GM12878 (cell line): Measurements from ENCODE around the gene PPP4C. TPM values are rescaled to one million over a fixed set of nuclear protein-coding genes. Genes with fewer than 3 reads are reported as not detected.

ENCODE experiments used
- ATAC-seq: fragments of 200-7000 bp; cut with Tn5 transposase; 3 replicates; pipeline ENCODE4 v1.9.1; 2020; ENCODE audit warnings: mild to moderate bottlenecking, moderate library complexity
- BruUV-seq: library from RNA; stranded (reverse); fragments of 400-500 nt; replicated peaks from 2 replicates; lab custom pipeline; 2021; lab: Mats Ljungman, UMichigan
- CTCF ChIA-PET: fragments of 300-600 bp; sonication (Branson Sonifier 250); formaldehyde crosslinking; extraction: SDS; loops from one replicate; lab custom pipeline; 2021; ENCODE audit warnings: inconsistent platforms; lab: Yijun Ruan, JAX
- POLR2A ChIA-PET: fragments of 350-600 bp; formaldehyde crosslinking; extraction: SDS; loops from one replicate; lab custom pipeline; 2021; ENCODE audit warnings: inconsistent platforms; lab: Charles Lee
- RAD21 ChIA-PET: fragments of 300-600 bp; sonication (Branson Sonifier 250); formaldehyde crosslinking; loops from one replicate; lab custom pipeline; 2023; ENCODE audit warnings: antibody characterized with exemption; ENCODE audit not compliant: unreplicated experiment; lab: Charles Lee
- SMC1A ChIA-PET: fragments of 300-600 bp; sonication (Branson Sonifier 250); formaldehyde crosslinking; loops from one replicate; lab custom pipeline; 2023; ENCODE audit not compliant: unreplicated experiment, uncharacterized antibody; lab: Charles Lee
- DNase-seq: peaks from one replicate; pipeline ENCODE4 v3.0.0-alpha.2; 2011; ENCODE audit warnings: low read depth, low spot score
- FAIRE-seq: peaks from 3 replicates; lab custom pipeline; 2011; peaks lifted over from hg19 to GRCh38; lab: Jason Lieb, UNC
- H2AFZ ChIP-seq: 2 replicates; pipeline ENCODE4 v1.6.0; 2011; ENCODE audit warnings: low read depth, low read length, control low read depth; ENCODE audit not compliant: control insufficient read depth
- H3K27ac ChIP-seq: 2 replicates; pipeline ENCODE4 v1.5.1; 2011; ENCODE audit warnings: control low read depth; ENCODE audit not compliant: control insufficient read depth, insufficient read depth
- H3K27me3 ChIP-seq, 2 experiments: replicated peaks in 1 of 2; 2 replicates each; pipeline versions ENCODE4 v1.6.0 to v1.6.1; 2011; ENCODE audit warnings: low read length in 1 of 2; ENCODE audit not compliant: control insufficient read depth in 2 of 2, insufficient read depth in 2 of 2
- H3K36me3 ChIP-seq, 2 experiments: 2 replicates each; pipeline ENCODE4 v1.5.1; 2011; ENCODE audit warnings: low read length in 1 of 2; ENCODE audit not compliant: control insufficient read depth in 2 of 2, insufficient read depth in 2 of 2
- H3K4me1 ChIP-seq: 2 replicates; pipeline ENCODE4 v1.6.1; 2011; ENCODE audit warnings: mild to moderate bottlenecking, low read length, moderate library complexity, mixed read lengths; ENCODE audit not compliant: control insufficient read depth, insufficient read depth
- H3K4me2 ChIP-seq: 2 replicates; pipeline ENCODE4 v1.6.0; 2011; ENCODE audit warnings: control low read depth; ENCODE audit not compliant: control insufficient read depth, insufficient read depth
- H3K4me3 ChIP-seq: fragments of 200-600 bp; sonication (generic); 2 replicates; pipeline ENCODE4 v1.5.1; 2016
- H3K79me2 ChIP-seq: 2 replicates; pipeline ENCODE4 v1.6.0; 2011; ENCODE audit warnings: low read length; ENCODE audit not compliant: control insufficient read depth, insufficient read depth
- H3K9ac ChIP-seq: 2 replicates; pipeline ENCODE4 v1.8.0; 2011; ENCODE audit warnings: low read length, control low read depth, mixed read lengths; ENCODE audit not compliant: control insufficient read depth, insufficient read depth
- H3K9me3 ChIP-seq: replicated peaks from 3 replicates; pipeline ENCODE4 v1.5.1; 2011; ENCODE audit warnings: mild to moderate bottlenecking, low read length; ENCODE audit not compliant: control insufficient read depth, insufficient read depth
- H4K20me1 ChIP-seq: 2 replicates; pipeline ENCODE4 v1.6.0; 2011; ENCODE audit not compliant: control insufficient read depth, insufficient read depth
- DPF2 ChIP-seq: fragments of 450-650 bp; IDR thresholded peaks from 2 replicates; pipeline ENCODE4 v1.6.1; 2017; ENCODE audit warnings: mild to moderate bottlenecking
- NFXL1 ChIP-seq: fragments of 450-650 bp; IDR thresholded peaks from 2 replicates; pipeline ENCODE4 v1.6.1; 2017; ENCODE audit warnings: antibody characterized with exemption, mild to moderate bottlenecking, borderline replicate concordance
- YBX1 ChIP-seq: fragments of 450-650 bp; IDR thresholded peaks from 2 replicates; pipeline ENCODE4 v1.6.1; 2016; ENCODE audit warnings: antibody characterized with exemption
- WGBS: methylation state at CpG from one replicate; pipeline ENCODE4 v1.1.6; 2016; ENCODE audit warnings: low lambda C conversion rate; ENCODE audit not compliant: insufficient replicate concordance, insufficient coverage; ENCODE audit errors: missing lambda C conversion rate; 5-methylcytosine and 5-hydroxymethylcytosine counted together
- in situ Hi-C: fragments of 300-500 bp; cut with MboI; formaldehyde crosslinking; loops from 9 replicates; pipeline ENCODE4 v1.14.3; 2018; ENCODE audit warnings: mixed read lengths
- intact Hi-C: fragments of 100-400 bp; cut with micrococcal nuclease; formaldehyde crosslinking; loops from one replicate; pipeline ENCODE4 v1.14.2; 2022; ENCODE audit not compliant: unreplicated experiment
- polyA plus RNA-seq, 11 experiments: library from polyadenylated mRNA; depleted of rRNA in 4 of 11; unstranded in 6 of 11; stranded (reverse) in 5 of 11; fragments of >200 nt; fragmentation: Nextera tagmentation in 4 of 11; fragmentation: Illumina TruSeq in 1 of 11; extraction: Ambion mirVana in 4 of 11; extraction: Trizol in 1 of 11; gene quantifications; 1 replicate in 1 of 11; 2 replicates in 10 of 11; pipeline versions ENCODE4 v1.2.1 to v1.2.3, GENCODE V29; 2011 to 2016; ENCODE audit warnings: inconsistent platforms in 2 of 11, missing spikeins in 2 of 11, low read depth in 1 of 11
- total RNA-seq, 4 experiments: library from RNA; depleted of rRNA in 3 of 4; stranded (reverse); fragments of >200 nt in 3 of 4; fragmentation: Illumina TruSeq in 1 of 4; extraction: Trizol in 1 of 4; gene quantifications; 2 replicates each; pipeline versions ENCODE4 v1.2.1 to v1.2.3, GENCODE V29; 2013 to 2021
- TF ChIP-seq, protein P1 (sequence below): fragments of 450-650 bp; IDR thresholded peaks from 2 replicates; pipeline ENCODE4 v1.6.1; 2017; ENCODE audit warnings: mild to moderate bottlenecking, low read depth, inconsistent platforms; ENCODE audit not compliant: poor library complexity, severe bottlenecking
- TF ChIP-seq, protein P2 (sequence below): fragments of 450-650 bp; formaldehyde crosslinking; IDR thresholded peaks from 2 replicates; pipeline ENCODE4 v1.5.0; 2022; ENCODE audit warnings: mild to moderate bottlenecking, missing genetic modification characterization
- TF ChIP-seq, protein P3 (sequence below): IDR thresholded peaks from 2 replicates; pipeline ENCODE4 v1.6.1; 2011; ENCODE audit warnings: borderline replicate concordance, low read depth, mild to moderate bottlenecking, moderate library complexity, low read length; ENCODE audit not compliant: insufficient read depth, poor library complexity, severe bottlenecking

PPP4C gene
- total and polyA plus RNA-seq, 10 of the 15 experiments (the other 5 are each of a cell fraction or from before 2014, with no cell fraction given) = 2.7 to 240 (median 124) TPM

DNA sequence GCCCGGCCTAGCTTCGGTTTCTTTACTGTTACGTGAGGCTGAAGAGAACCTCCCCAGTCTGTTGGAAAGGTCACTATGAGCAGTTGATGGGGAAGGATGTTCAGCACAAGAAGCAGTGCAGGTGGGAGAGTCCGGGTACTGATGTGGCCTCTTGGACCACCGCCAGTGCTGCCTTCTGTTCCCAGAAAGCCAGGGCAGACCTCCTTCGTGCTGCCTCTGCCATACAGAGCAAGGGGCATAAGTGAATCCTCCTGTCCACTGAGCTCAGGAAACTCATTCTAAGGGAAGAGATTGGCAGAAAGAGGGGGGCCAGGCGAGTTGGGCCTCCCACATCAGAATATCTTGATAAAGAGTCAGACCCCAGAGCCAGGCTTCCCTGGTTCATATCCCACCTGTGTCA, 3.7 kb downstream of the PPP4C start:
- RAD21 ChIA-PET = interaction anchor here (0.7 kb wide), 1 partner anchor 40 kb away, joined by 3 read pairs; no protein-coding TSS in a partner anchor
- Histone ChIP-seq H3K9ac (no peak overlapping the region), H3K4me3 (no peak overlapping the region), H3K4me1 (peaks cover 10% of the 10 kb centered on the region), H2AFZ (no peak overlapping the region), H3K36me3 (peaks cover 22 to 31% of the 10 kb centered on the region in 2 experiments), H3K27me3 (no peaks in the 10 kb centered on the region), H3K27ac (no peak overlapping the region), H3K79me2 (peaks cover 40% of the 10 kb centered on the region), H4K20me1 (0 out of 2 replicates have a peak, but pooled peaks cover 2% of the 10 kb centered on the region), H3K9me3 (no peaks in the 10 kb centered on the region), H3K4me2 (no peak overlapping the region)
- SMC1A ChIA-PET = no interaction called here
- WGBS = 100% methylated on average over 7 of the region's 7 CpGs
- TF ChIP-seq YBX1 (no peak), NFXL1 (no peak), DPF2 (no peak)
- TF ChIP-seq, protein P1, sequence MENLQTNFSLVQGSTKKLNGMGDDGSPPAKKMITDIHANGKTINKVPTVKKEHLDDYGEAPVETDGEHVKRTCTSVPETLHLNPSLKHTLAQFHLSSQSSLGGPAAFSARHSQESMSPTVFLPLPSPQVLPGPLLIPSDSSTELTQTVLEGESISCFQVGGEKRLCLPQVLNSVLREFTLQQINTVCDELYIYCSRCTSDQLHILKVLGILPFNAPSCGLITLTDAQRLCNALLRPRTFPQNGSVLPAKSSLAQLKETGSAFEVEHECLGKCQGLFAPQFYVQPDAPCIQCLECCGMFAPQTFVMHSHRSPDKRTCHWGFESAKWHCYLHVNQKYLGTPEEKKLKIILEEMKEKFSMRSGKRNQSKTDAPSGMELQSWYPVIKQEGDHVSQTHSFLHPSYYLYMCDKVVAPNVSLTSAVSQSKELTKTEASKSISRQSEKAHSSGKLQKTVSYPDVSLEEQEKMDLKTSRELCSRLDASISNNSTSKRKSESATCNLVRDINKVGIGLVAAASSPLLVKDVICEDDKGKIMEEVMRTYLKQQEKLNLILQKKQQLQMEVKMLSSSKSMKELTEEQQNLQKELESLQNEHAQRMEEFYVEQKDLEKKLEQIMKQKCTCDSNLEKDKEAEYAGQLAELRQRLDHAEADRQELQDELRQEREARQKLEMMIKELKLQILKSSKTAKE = no peak
- TF ChIP-seq, protein P2, sequence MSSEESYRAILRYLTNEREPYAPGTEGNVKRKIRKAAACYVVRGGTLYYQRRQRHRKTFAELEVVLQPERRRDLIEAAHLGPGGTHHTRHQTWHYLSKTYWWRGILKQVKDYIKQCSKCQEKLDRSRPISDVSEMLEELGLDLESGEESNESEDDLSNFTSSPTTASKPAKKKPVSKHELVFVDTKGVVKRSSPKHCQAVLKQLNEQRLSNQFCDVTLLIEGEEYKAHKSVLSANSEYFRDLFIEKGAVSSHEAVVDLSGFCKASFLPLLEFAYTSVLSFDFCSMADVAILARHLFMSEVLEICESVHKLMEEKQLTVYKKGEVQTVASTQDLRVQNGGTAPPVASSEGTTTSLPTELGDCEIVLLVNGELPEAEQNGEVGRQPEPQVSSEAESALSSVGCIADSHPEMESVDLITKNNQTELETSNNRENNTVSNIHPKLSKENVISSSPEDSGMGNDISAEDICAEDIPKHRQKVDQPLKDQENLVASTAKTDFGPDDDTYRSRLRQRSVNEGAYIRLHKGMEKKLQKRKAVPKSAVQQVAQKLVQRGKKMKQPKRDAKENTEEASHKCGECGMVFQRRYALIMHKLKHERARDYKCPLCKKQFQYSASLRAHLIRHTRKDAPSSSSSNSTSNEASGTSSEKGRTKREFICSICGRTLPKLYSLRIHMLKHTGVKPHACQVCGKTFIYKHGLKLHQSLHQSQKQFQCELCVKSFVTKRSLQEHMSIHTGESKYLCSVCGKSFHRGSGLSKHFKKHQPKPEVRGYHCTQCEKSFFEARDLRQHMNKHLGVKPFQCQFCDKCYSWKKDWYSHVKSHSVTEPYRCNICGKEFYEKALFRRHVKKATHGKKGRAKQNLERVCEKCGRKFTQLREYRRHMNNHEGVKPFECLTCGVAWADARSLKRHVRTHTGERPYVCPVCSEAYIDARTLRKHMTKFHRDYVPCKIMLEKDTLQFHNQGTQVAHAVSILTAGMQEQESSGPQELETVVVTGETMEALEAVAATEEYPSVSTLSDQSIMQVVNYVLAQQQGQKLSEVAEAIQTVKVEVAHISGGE (CRISPR knock-in tag) = no peak
- TF ChIP-seq, protein P3, sequence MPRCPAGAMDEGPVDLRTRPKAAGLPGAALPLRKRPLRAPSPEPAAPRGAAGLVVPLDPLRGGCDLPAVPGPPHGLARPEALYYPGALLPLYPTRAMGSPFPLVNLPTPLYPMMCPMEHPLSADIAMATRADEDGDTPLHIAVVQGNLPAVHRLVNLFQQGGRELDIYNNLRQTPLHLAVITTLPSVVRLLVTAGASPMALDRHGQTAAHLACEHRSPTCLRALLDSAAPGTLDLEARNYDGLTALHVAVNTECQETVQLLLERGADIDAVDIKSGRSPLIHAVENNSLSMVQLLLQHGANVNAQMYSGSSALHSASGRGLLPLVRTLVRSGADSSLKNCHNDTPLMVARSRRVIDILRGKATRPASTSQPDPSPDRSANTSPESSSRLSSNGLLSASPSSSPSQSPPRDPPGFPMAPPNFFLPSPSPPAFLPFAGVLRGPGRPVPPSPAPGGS = no peak
- no TSS peak for BruUV-seq
- CTCF ChIA-PET = interaction anchor here (1.4 kb wide), 1 partner anchor 12 kb away, joined by 7 read pairs; the partner anchor contains the start of gene TBX6
- in situ Hi-C loops = loop anchor here (25.0 kb wide), 1 partner anchor 1808 kb away; no protein-coding TSS in a partner anchor
- ATAC-seq (no peak), FAIRE-seq (no peak), DNase-seq (no peak)
- POLR2A ChIA-PET = interaction anchor here (0.6 to 1.2 kb wide), 3 partner anchors 12 to 81 kb away, joined by 3 read pairs; partner anchors contain the start of gene TBX6
- intact Hi-C loops = no loop called here
